Astrocyte (in vitro differentiated cells and primary cell): ENCODE measurements around the gene TTC7B. TPM values are rescaled to one million over a fixed set of nuclear protein-coding genes. Genes with fewer than 3 reads are reported as not detected.

Experiments used
- DNase-seq: peaks from one replicate; pipeline ENCODE4 v3.0.0-alpha.2; 2010; ENCODE audit warnings: low read depth
- FAIRE-seq: peaks from 2 replicates; lab custom pipeline; 2011; peaks lifted over from hg19 to GRCh38; lab: Jason Lieb, UNC
- H2AFZ ChIP-seq: 2 replicates; pipeline ENCODE4 v1.6.0; 2012; ENCODE audit warnings: low read depth, low read length, inconsistent platforms
- H3K27ac ChIP-seq: 2 replicates; pipeline ENCODE4 v1.5.1; 2011; ENCODE audit warnings: low read depth, low read length, inconsistent platforms
- H3K27me3 ChIP-seq: 2 replicates; pipeline ENCODE4 v1.6.0; 2011; ENCODE audit warnings: low read length, inconsistent platforms; ENCODE audit not compliant: insufficient read depth
- H3K36me3 ChIP-seq: 2 replicates; pipeline ENCODE4 v1.5.1; 2011; ENCODE audit warnings: low read length, inconsistent platforms; ENCODE audit not compliant: insufficient read depth
- H3K4me1 ChIP-seq: 2 replicates; pipeline ENCODE4 v1.5.1; 2011; ENCODE audit warnings: low read length, inconsistent platforms; ENCODE audit not compliant: insufficient read depth
- H3K4me2 ChIP-seq: 2 replicates; pipeline ENCODE4 v1.6.0; 2012; ENCODE audit warnings: low read length, inconsistent platforms
- H3K4me3 ChIP-seq: 2 replicates; pipeline ENCODE4 v1.5.1; 2011; ENCODE audit warnings: low read depth, mild to moderate bottlenecking, low read length, inconsistent platforms; ENCODE audit not compliant: insufficient read depth
- H3K79me2 ChIP-seq: 2 replicates; pipeline ENCODE4 v1.6.0; 2012; ENCODE audit warnings: mild to moderate bottlenecking, low read length, inconsistent platforms; ENCODE audit not compliant: insufficient read depth
- H3K9ac ChIP-seq: 2 replicates; pipeline ENCODE4 v1.6.0; 2012; ENCODE audit warnings: mild to moderate bottlenecking, low read length, inconsistent platforms
- H3K9me3 ChIP-seq: 2 replicates; pipeline ENCODE4 v1.5.1; 2012; ENCODE audit warnings: low read depth, mild to moderate bottlenecking, low read length, inconsistent platforms; ENCODE audit not compliant: insufficient read depth
- H4K20me1 ChIP-seq: 2 replicates; pipeline ENCODE4 v1.6.0; 2012; ENCODE audit warnings: low read length, inconsistent platforms; ENCODE audit not compliant: insufficient read depth
- H3K27ac Mint-ChIP-seq: one replicate; pipeline ENCODE4 v1.8.0; 2021; ENCODE audit warnings: mild to moderate bottlenecking, mixed read lengths; ENCODE audit not compliant: unreplicated experiment
- H3K27me3 Mint-ChIP-seq: one replicate; pipeline ENCODE4 v1.8.0; 2021; ENCODE audit warnings: low read depth, mixed read lengths; ENCODE audit not compliant: unreplicated experiment
- H3K36me3 Mint-ChIP-seq: one replicate; pipeline ENCODE4 v1.8.0; 2021; ENCODE audit warnings: low read depth, mixed read lengths; ENCODE audit not compliant: unreplicated experiment
- H3K4me1 Mint-ChIP-seq: one replicate; pipeline ENCODE4 v1.8.0; 2021; ENCODE audit warnings: low read depth, mixed read lengths; ENCODE audit not compliant: unreplicated experiment
- H3K4me3 Mint-ChIP-seq: one replicate; pipeline ENCODE4 v1.8.0; 2021; ENCODE audit warnings: mild to moderate bottlenecking, moderate library complexity, mixed read lengths; ENCODE audit not compliant: unreplicated experiment
- H3K9me3 Mint-ChIP-seq: one replicate; pipeline ENCODE4 v1.8.0; 2021; ENCODE audit warnings: mild to moderate bottlenecking, mixed read lengths; ENCODE audit not compliant: unreplicated experiment
- CTCF ChIP-seq: IDR thresholded peaks from 2 replicates; pipeline ENCODE4 v1.5.1; 2011; ENCODE audit warnings: low read depth, mild to moderate bottlenecking, inconsistent platforms, low read length, moderate library complexity; ENCODE audit not compliant: insufficient read depth
- EZH2 ChIP-seq: IDR thresholded peaks from 2 replicates; pipeline ENCODE4 v1.6.1; 2012; ENCODE audit warnings: mild to moderate bottlenecking, low read length, inconsistent platforms; ENCODE audit not compliant: insufficient read depth
- total RNA-seq: library from RNA; stranded (reverse); gene quantifications from 2 replicates; pipeline ENCODE4 v1.2.1, GENCODE V29; 2021

Gene TTC7B
- total RNA-seq, 1 donor from 2014 or later, result 42.1 TPM

GRCh38 chr14:90675399-90675798 is 140.8 kb downstream of the TTC7B start:
- no peak overlapping the region for H3K4me3 ChIP-seq
- H3K9me3 Mint-ChIP-seq, result no peaks in the 10 kb centered on the region
- peaks cover 25% of the 10 kb centered on the region for H3K36me3 Mint-ChIP-seq
- no peak overlapping the region for H3K4me3 Mint-ChIP-seq
- H3K79me2 ChIP-seq, result no peaks in the 10 kb centered on the region
- H3K27me3 Mint-ChIP-seq, result no peaks in the 10 kb centered on the region
- peaks cover 28% of the 10 kb centered on the region for H3K4me1 Mint-ChIP-seq
- no peak overlapping the region for H3K9ac ChIP-seq
- no peak overlapping the region for H3K27ac ChIP-seq
- FAIRE-seq, result no peak
- no peak overlapping the region for H3K27ac Mint-ChIP-seq
- peak; percentile 55 for DNase-seq
- H4K20me1 ChIP-seq, result no peaks in the 10 kb centered on the region
- H3K4me2 ChIP-seq, result no peak overlapping the region
- no peaks in the 10 kb centered on the region for H3K9me3 ChIP-seq
- no peaks in the 10 kb centered on the region for H3K27me3 ChIP-seq
- TF ChIP-seq EZH2, result no peak
- TF ChIP-seq CTCF, result no peak
- H2AFZ ChIP-seq, result no peak overlapping the region
- H3K36me3 ChIP-seq, result no peaks in the 10 kb centered on the region
- H3K4me1 ChIP-seq, result peaks cover 20% of the 10 kb centered on the region

- H3K36me3 Mint-ChIP-seq, result peaks cover 31% of the 10 kb centered on the region
- Histone ChIP-seq H3K27ac (no peak overlapping the region), H3K4me1 (peaks cover 20% of the 10 kb centered on the region), H3K79me2 (no peaks in the 10 kb centered on the region), H2AFZ (no peak overlapping the region), H3K4me3 (no peak overlapping the region), H3K9me3 (no peaks in the 10 kb centered on the region), H3K4me2 (no peak overlapping the region), H3K9ac (no peak overlapping the region), H3K27me3 (no peaks in the 10 kb centered on the region), H3K36me3 (no peaks in the 10 kb centered on the region), H4K20me1 (no peaks in the 10 kb centered on the region)
- no peaks in the 10 kb centered on the region for H3K27me3 Mint-ChIP-seq
- H3K4me1 Mint-ChIP-seq, result peaks cover 28% of the 10 kb centered on the region
- H3K27ac Mint-ChIP-seq, result no peak overlapping the region
- FAIRE-seq, result no peak
- H3K9me3 Mint-ChIP-seq, result peaks cover 3% of the 10 kb centered on the region
- no peak overlapping the region for H3K4me3 Mint-ChIP-seq
- TF ChIP-seq CTCF (no peak), EZH2 (no peak)
- DNase-seq, result no peak
These were observed 141.5 kb downstream of the TTC7B start for GRCh38 chr14:90674716-90675115.

- TF ChIP-seq CTCF (no peak), EZH2 (no peak)
These were observed 142.1 kb downstream of the TTC7B start for GRCh38 chr14:90674043-90674670.

More at GRCh38 chr14:90674043-90674670, 142.1 kb downstream of the TTC7B start:
- Mint-ChIP-seq H3K36me3 (peaks cover 32% of the 10 kb centered on the region), H3K27ac (no peak overlapping the region), H3K4me1 (peaks cover 28% of the 10 kb centered on the region), H3K27me3 (no peaks in the 10 kb centered on the region), H3K9me3 (peaks cover 4% of the 10 kb centered on the region), H3K4me3 (no peak overlapping the region)
- Histone ChIP-seq H4K20me1 (no peaks in the 10 kb centered on the region), H3K4me3 (no peak overlapping the region), H3K27me3 (no peaks in the 10 kb centered on the region), H3K27ac (no peak overlapping the region), H3K79me2 (no peaks in the 10 kb centered on the region), H3K4me1 (peaks cover 20% of the 10 kb centered on the region), H3K9me3 (no peaks in the 10 kb centered on the region), H3K36me3 (no peaks in the 10 kb centered on the region), H3K9ac (no peak overlapping the region), H2AFZ (no peak overlapping the region), H3K4me2 (no peak overlapping the region)
- no peak for DNase-seq
- FAIRE-seq, result no peak
